GM12801 (cell line): ENCODE data around the gene SLC6A20.

Source experiments
- TF ChIP-seq, protein P1 (sequence below): IDR thresholded peaks from one replicate; pipeline ENCODE4 v1.5.1; 2011; ENCODE audit warnings: control low read depth; ENCODE audit not compliant: insufficient read length; ENCODE audit errors: extremely low read depth

Gene SLC6A20

DNA sequence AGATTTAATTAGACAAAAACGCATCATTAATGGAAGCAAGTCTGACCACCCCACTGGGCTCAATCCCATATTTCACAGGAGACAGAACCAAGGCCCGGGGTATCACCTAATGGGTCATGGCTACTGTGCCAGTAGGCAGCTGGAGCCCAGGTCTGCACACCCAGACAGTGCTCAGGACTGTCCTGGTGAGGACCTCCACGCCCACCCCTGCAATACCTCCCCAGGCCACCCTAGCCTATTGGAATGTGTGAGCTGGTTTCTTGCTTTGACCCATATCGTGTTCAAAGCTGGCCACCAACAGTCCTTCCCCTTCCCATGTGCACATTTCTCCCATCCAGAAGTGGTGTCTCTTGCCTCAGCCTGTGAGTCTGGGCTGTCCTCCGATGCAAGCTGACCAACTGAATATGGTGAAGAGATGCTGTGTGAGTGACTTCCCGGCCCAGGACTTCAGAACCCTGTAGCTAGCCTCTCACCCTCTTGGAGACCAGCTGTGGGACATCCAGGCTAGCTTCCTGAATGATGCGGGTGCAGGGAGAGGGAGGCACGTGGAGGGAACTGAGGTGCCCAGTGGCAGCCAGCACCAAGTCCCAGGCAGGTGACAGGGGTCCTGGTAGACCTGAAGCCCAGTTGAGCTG, 19.1 kb downstream of the SLC6A20 start:
- TF ChIP-seq, protein P1, sequence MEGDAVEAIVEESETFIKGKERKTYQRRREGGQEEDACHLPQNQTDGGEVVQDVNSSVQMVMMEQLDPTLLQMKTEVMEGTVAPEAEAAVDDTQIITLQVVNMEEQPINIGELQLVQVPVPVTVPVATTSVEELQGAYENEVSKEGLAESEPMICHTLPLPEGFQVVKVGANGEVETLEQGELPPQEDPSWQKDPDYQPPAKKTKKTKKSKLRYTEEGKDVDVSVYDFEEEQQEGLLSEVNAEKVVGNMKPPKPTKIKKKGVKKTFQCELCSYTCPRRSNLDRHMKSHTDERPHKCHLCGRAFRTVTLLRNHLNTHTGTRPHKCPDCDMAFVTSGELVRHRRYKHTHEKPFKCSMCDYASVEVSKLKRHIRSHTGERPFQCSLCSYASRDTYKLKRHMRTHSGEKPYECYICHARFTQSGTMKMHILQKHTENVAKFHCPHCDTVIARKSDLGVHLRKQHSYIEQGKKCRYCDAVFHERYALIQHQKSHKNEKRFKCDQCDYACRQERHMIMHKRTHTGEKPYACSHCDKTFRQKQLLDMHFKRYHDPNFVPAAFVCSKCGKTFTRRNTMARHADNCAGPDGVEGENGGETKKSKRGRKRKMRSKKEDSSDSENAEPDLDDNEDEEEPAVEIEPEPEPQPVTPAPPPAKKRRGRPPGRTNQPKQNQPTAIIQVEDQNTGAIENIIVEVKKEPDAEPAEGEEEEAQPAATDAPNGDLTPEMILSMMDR, result no peak

DNA sequence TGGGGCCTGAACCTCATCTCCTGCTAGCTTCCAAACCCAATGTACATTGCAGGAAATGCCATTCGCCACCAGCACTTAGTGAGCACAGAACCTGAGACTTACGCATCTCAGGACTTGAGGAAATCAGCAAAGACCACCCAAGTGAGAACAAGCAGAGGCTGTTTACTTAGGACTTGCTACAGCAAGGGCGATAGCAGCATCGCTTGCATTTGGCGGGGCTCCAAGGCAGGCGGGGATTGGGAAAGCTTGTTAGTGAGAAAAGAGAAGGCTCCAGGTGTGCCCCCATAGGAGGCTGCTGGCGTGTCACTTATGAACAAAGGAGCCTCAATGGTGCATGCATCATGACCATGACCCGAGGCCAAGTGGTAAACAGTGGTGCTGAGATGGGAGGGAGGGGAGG, 19.7 kb downstream of the SLC6A20 start:
- TF ChIP-seq, protein P1, result no peak

DNA sequence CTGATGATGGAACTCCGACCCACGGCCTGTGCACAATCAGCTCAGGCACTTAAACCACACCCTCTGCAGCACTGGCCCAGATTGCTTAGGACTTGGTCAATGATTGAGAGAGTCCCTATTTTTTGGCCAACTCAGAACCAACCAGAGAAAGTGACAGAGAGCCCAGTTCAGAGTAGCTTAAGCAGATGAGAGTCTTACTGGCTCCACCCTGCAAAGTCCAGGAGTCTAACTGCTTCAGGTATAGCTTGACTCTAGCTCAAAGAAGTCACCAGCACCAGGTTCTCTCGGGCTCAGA, 20.1 kb downstream of the SLC6A20 start:
- TF ChIP-seq, protein P1, result no peak

DNA sequence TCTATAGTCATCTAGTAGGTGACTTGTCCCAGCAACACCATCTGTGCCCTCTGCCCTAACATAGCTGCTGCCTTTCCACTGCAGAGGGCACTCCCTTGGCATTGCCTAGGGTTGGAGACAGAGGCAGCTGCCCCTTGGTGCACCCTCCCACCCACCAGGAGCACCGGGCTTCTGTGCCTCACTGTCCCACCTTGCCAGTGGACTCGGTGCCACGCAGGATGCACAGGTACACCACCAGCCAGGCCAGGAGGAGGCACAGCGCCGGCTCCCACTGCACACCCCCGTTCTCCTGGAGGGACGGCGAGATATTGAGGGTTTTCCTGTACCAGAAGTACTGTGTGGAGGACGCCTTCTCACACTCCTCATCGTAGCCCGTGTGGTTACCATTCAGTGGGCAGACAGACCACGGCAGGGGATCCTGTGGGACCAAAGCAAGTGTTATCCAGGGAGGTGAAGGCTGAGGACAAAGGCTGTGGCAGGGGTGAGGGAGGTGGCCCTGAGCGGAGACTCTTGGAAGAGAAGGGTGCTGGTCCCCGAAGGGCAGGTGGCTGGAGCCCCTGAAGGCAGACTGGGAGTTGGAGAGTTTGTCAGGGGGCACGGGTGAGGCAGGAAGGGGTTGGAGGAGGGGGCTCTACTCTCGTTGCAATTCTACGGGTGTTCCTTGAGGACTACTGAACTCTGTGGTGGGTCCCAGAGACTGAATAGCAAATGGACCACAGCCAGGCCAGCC, 20.6 kb downstream of the SLC6A20 start:
- TF ChIP-seq, protein P1, result no peak

DNA sequence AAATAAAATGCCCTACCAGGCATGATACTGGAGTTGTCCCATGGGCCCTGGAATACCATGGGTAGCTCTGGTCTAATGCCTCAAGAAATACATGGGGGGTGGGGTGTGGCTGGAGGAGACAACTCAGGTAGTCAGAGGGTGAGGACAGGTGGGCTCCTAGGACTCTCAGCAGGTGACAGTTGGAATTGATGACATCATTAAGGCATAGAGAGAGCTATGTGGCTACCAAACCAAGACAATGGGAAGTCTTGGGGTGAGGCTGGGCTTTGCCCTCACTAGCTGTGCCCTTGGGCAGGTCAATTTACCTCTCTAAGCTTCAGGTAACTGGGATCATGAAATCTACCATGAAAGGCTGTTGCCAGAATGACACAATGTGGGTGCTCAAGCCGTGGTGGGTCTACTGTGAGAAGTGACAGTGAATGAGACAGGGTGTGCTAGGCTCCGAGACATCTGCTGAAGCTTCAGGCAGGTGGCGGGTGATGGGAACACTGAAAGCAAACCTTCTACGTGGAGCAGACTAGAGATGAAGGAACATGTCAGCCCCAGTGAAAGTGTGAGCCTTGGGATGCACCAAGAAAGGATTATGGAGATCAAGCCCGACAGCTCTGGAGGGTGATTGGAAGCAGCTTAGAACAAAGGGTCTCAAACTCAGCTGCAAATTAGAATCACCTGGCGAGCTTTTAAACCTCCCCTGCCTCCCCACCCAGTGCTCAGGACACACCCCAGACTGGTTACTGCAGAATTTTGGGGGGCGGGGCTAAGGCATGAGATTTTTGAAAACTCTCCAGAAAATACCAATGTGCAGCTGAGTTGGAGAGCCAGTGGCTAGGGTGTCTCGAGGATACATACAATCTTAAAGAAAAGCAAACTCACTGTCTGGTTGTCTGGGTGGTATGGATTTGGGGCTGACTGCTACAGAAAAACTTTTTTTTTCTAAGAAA, 21.5 kb downstream of the SLC6A20 start:
- TF ChIP-seq, protein P1, result no peak

DNA sequence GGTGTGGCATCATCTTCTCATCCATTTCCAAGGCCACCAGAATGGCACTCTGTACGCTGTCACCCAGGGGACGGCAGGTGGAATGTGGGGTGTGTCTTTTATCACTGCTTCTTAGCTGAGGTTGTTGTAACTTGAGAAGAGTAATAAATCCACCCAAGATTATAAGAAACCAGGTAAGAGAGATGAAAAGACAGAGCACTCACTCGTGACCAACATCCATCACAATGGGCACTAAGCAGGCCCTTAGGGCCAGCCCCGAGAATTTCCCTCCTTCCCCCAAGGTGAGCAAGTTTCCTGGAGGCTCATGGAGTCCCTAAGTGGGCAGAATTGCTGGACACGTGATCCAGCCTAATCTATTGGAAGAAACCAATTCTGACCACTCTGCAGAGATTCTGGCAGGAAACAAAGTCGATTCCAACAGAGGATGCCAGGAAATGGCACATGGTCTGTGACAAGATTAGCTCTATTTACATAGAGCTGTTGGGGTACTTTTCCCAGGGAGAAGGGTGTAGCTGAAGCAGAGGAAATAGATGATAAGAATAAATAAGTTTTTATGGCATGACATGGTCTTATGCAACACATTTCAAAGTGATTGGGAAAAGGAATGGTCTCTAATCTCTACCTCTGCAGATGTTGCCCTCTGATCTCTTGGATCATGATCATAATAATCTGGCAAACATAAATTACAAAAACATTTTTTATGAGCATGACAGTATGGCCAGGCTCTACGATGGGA, 22.5 kb downstream of the SLC6A20 start:
- TF ChIP-seq, protein P1, result no peak

DNA sequence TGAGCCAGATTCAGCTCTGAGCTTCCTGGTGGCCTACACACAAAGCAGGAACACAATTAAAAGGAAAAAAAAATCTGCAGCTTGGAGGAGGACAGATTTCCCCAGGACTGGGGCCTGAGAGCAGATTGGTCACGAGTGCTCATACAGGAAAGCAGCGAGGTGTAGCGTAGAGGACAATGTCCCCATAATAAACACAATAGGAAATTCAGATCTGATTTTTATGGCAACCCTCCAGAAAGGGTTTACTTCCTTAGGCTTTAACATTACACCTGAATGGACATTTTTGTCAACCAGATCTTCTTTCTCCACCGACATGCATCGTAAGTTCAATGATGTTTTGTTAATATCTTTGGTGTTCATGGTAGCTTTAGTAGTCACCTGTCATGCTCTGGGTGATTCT, 23.3 kb downstream of the SLC6A20 start:
- TF ChIP-seq, protein P1, result no peak
